ENCODE measurements around the gene KCNJ6. TPM values are rescaled to one million over a fixed set of nuclear protein-coding genes. Genes with fewer than 3 reads are reported as not detected.

KCNJ6 gene
- total RNA-seq, 2 donors from 2014 or later = 0.33 TPM; not detected in 1

- H3K4me3 ChIP-seq (ENCODE audit: low read length) = no peak overlapping the region
- no peaks in the 10 kb centered on the region for H3K9me3 ChIP-seq (ENCODE audit: control insufficient read depth, low read length)
- H3K36me3 Mint-ChIP-seq (ENCODE audit: low read depth) = no peaks in the 10 kb centered on the region
- peaks cover 11% of the 10 kb centered on the region for H3K4me1 Mint-ChIP-seq
- no peaks in the 10 kb centered on the region for H3K9me3 Mint-ChIP-seq
- no peak overlapping the region for H3K27ac Mint-ChIP-seq
- H3K4me1 ChIP-seq (ENCODE audit: control insufficient read depth, insufficient read depth, low read length) = no peaks in the 10 kb centered on the region
- H3K9ac ChIP-seq (ENCODE audit: extremely low read depth, low read length, poor library complexity, severe bottlenecking) = no peak overlapping the region
- no peak overlapping the region for H3K27ac ChIP-seq (ENCODE audit: low read depth, low read length)
- H3K27me3 ChIP-seq (ENCODE audit: control insufficient read depth, insufficient read depth, low read length, poor library complexity, severe bottlenecking) = peaks cover 24% of the 10 kb centered on the region
- 73 to 84% methylated on average over 2 to 4 of the region's 4 CpGs for WGBS, 2 experiments (ENCODE audit: insufficient coverage in 1 of 2, insufficient read length in 1 of 2)
- no peak overlapping the region for H3K4me3 Mint-ChIP-seq
- peaks cover 5% of the 10 kb centered on the region for H3K27me3 Mint-ChIP-seq (ENCODE audit: insufficient read depth)
- H3K36me3 ChIP-seq (ENCODE audit: control insufficient read depth, insufficient read depth, low read length) = no peaks in the 10 kb centered on the region
- no peak for DNase-seq
- TF ChIP-seq CTCF (conservative IDR thresholded peaks at IDR 0.05) = no peak
Observed at GRCh38 chr21:37737507-37737906, 178.8 kb downstream of the KCNJ6 start.

- Histone ChIP-seq H3K4me3 (ENCODE audit: low read length) (no peak overlapping the region), H3K9ac (ENCODE audit: extremely low read depth, low read length, poor library complexity, severe bottlenecking) (no peak overlapping the region), H3K4me1 (ENCODE audit: control insufficient read depth, insufficient read depth, low read length) (no peaks in the 10 kb centered on the region), H3K36me3 (ENCODE audit: control insufficient read depth, insufficient read depth, low read length) (no peaks in the 10 kb centered on the region), H3K27ac (ENCODE audit: low read depth, low read length) (no peak overlapping the region), H3K9me3 (ENCODE audit: control insufficient read depth, low read length) (no peaks in the 10 kb centered on the region), H3K27me3 (ENCODE audit: control insufficient read depth, insufficient read depth, low read length, poor library complexity, severe bottlenecking) (peaks cover 13% of the 10 kb centered on the region)
- H3K27ac Mint-ChIP-seq = no peak overlapping the region
- H3K9me3 Mint-ChIP-seq = no peaks in the 10 kb centered on the region
- H3K36me3 Mint-ChIP-seq (ENCODE audit: low read depth) = no peaks in the 10 kb centered on the region
- H3K4me1 Mint-ChIP-seq = peaks cover 6% of the 10 kb centered on the region
- WGBS, 2 experiments (ENCODE audit: insufficient coverage in 1 of 2, insufficient read length in 1 of 2) = 85 to 88% methylated on average over 3 to 10 of the region's 10 CpGs
- no peak overlapping the region for H3K4me3 Mint-ChIP-seq
- H3K27me3 Mint-ChIP-seq (ENCODE audit: insufficient read depth) = peaks cover 1% of the 10 kb centered on the region
- no peak for TF ChIP-seq CTCF (conservative IDR thresholded peaks at IDR 0.05)
- DNase-seq = no peak
Observed at GRCh38 chr21:37734846-37735245, 181.4 kb downstream of the KCNJ6 start.

GRCh38 chr21:37732927-37733326 is 183.3 kb downstream of the KCNJ6 start:
- H3K4me1 Mint-ChIP-seq = peaks cover 6% of the 10 kb centered on the region
- H3K9ac ChIP-seq (ENCODE audit: extremely low read depth, low read length, poor library complexity, severe bottlenecking) = no peak overlapping the region
- no peaks in the 10 kb centered on the region for H3K36me3 ChIP-seq (ENCODE audit: control insufficient read depth, insufficient read depth, low read length)
- peaks cover 12% of the 10 kb centered on the region for H3K27me3 ChIP-seq (ENCODE audit: control insufficient read depth, insufficient read depth, low read length, poor library complexity, severe bottlenecking)
- no peaks in the 10 kb centered on the region for H3K4me1 ChIP-seq (ENCODE audit: control insufficient read depth, insufficient read depth, low read length)
- no peak overlapping the region for H3K27ac Mint-ChIP-seq
- H3K27ac ChIP-seq (ENCODE audit: low read depth, low read length) = no peak overlapping the region
- H3K36me3 Mint-ChIP-seq (ENCODE audit: low read depth) = no peaks in the 10 kb centered on the region
- TF ChIP-seq CTCF (conservative IDR thresholded peaks at IDR 0.05) = no peak
- H3K9me3 Mint-ChIP-seq = no peaks in the 10 kb centered on the region
- peaks cover 1% of the 10 kb centered on the region for H3K27me3 Mint-ChIP-seq (ENCODE audit: insufficient read depth)
- H3K9me3 ChIP-seq (ENCODE audit: control insufficient read depth, low read length) = no peaks in the 10 kb centered on the region
- H3K4me3 ChIP-seq (ENCODE audit: low read length) = no peak overlapping the region
- 85 to 100% methylated on average over 2 to 4 of the region's 4 CpGs for WGBS, 2 experiments (ENCODE audit: insufficient coverage in 1 of 2, insufficient read length in 1 of 2)
- no peak for DNase-seq
- no peak overlapping the region for H3K4me3 Mint-ChIP-seq
